Hepatocyte (in vitro differentiated cells): Measurements from ENCODE around the gene TPRN. TPM values are rescaled to one million over a fixed set of nuclear protein-coding genes. Genes with fewer than 3 reads are reported as not detected.

Experiments used
- DNase-seq: peaks from one replicate; pipeline ENCODE4 v3.0.0-alpha.2; 2016; ENCODE audit warnings: low spot score
- H2AFZ ChIP-seq: fragments of 200-600 bp; sonication (generic); 2 replicates; pipeline ENCODE4 v1.6.0; 2016; ENCODE audit warnings: antibody characterized with exemption, mild to moderate bottlenecking
- H3K27ac ChIP-seq: fragments of 200-600 bp; sonication (generic); 2 replicates; pipeline ENCODE4 v1.5.1; 2016; ENCODE audit warnings: mild to moderate bottlenecking
- H3K27me3 ChIP-seq: fragments of 200-600 bp; sonication (generic); 2 replicates; pipeline ENCODE4 v1.6.1; 2016
- H3K36me3 ChIP-seq: fragments of 200-600 bp; sonication (generic); replicated peaks from 2 replicates; pipeline ENCODE4 v1.5.1; 2016; ENCODE audit warnings: low read depth; ENCODE audit not compliant: insufficient read depth
- H3K4me1 ChIP-seq: fragments of 200-600 bp; sonication (generic); 2 replicates; pipeline ENCODE4 v1.5.1; 2016; ENCODE audit warnings: mild to moderate bottlenecking, moderate library complexity; ENCODE audit not compliant: insufficient read depth
- H3K4me2 ChIP-seq: fragments of 200-600 bp; sonication (generic); 2 replicates; pipeline ENCODE4 v1.6.0; 2016
- H3K4me3 ChIP-seq: fragments of 200-600 bp; sonication (generic); 2 replicates; pipeline ENCODE4 v1.5.1; 2016; ENCODE audit warnings: mild to moderate bottlenecking
- H3K79me2 ChIP-seq: fragments of 200-600 bp; sonication (generic); 2 replicates; pipeline ENCODE4 v1.6.0; 2017; ENCODE audit warnings: mild to moderate bottlenecking
- H3K9me2 ChIP-seq: fragments of 200-600 bp; sonication (generic); replicated peaks from 2 replicates; pipeline ENCODE4 v1.6.0; 2017; ENCODE audit warnings: mild to moderate bottlenecking; ENCODE audit not compliant: insufficient read depth
- H3K9me3 ChIP-seq: fragments of 200-600 bp; sonication (generic); 2 replicates; pipeline ENCODE4 v1.5.1; 2016; ENCODE audit warnings: low read depth, mild to moderate bottlenecking
- H4K20me1 ChIP-seq: fragments of 200-600 bp; sonication (generic); 2 replicates; pipeline ENCODE4 v1.6.0; 2016; ENCODE audit warnings: mild to moderate bottlenecking; ENCODE audit not compliant: insufficient read depth, poor library complexity, severe bottlenecking
- EZH2 ChIP-seq: fragments of 200-600 bp; sonication (generic); IDR thresholded peaks from 2 replicates; pipeline ENCODE4 v1.6.1; 2016; ENCODE audit warnings: antibody characterized with exemption, mild to moderate bottlenecking, borderline replicate concordance
- EZH2phosphoT487 ChIP-seq: fragments of 200-600 bp; sonication (generic); IDR thresholded peaks from one replicate; pipeline ENCODE4 v1.6.1; 2018; ENCODE audit warnings: antibody characterized with exemption, mild to moderate bottlenecking, low read depth, moderate library complexity; ENCODE audit not compliant: unreplicated experiment, severe bottlenecking
- WGBS: methylation state at CpG from one replicate; pipeline ENCODE4 v1.1.6; 2016; ENCODE audit warnings: low lambda C conversion rate; ENCODE audit errors: missing lambda C conversion rate; 5-methylcytosine and 5-hydroxymethylcytosine counted together
- polyA plus RNA-seq: library from polyadenylated mRNA; unstranded; fragments of >200 nt; fragmentation: Nextera tagmentation; extraction: Ambion mirVana; gene quantifications from 2 replicates; pipeline ENCODE4 v1.2.1, GENCODE V29; 2016
- total RNA-seq: library from RNA; depleted of rRNA; stranded (reverse); fragments of >200 nt; gene quantifications from 2 replicates; pipeline ENCODE4 v1.2.3, GENCODE V29; 2014
- TF ChIP-seq, protein P1 (sequence below): fragments of 200-600 bp; sonication (generic); IDR thresholded peaks from 2 replicates; pipeline ENCODE4 v1.5.1; 2016; ENCODE audit warnings: antibody characterized with exemption, mild to moderate bottlenecking; ENCODE audit not compliant: poor library complexity

TPRN gene
- total and polyA plus RNA-seq, 2 experiments from 2014 or later: 34.4 to 104 TPM

DNA sequence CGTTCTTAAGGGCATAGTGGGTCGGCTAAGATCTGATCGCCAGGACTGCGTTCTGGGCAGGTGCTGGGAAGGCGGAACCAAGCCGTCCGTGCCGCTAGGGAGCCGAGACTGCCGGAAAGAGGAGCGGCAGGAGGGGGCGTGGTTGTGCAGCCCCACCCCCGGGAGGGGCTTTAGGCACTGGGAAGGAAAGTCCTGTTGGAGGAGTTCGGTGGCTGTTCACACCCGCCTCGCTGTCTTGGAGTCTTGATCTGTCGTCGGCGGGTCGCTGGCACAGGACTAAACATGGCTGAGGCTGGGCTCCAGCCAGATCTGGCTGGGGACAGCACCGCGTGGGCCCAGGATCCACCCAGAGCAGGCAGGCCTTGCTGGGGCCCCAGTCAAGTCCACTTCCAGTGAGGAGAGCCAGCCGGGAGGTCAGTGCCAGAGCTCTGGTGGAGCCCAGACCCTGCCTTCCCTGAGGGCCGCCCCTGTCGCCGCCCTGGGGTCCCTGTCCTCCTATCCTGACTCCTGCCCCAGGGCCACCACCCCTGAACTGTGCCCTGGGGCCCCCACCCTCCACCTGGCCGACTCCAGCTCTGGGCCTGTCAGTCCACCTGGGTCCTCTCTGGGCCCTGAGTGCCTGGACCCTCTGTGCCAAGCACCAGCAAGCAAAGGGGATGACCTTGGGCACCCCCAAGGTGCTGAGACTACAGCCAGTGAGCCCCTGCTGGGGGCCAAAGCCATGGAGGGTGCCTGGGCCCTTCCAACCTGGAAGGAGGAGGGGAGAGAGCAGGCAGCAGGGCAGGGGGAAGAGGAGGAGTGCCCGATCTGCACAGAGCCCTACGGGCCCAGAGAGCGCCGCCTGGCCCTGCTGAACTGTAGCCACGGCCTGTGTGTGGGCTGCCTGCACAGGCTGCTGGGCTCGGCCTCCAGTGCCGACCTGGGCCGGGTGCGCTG is 17.0 kb upstream of the TPRN start:
- H3K79me2 ChIP-seq: no peaks in the 10 kb centered on the region
- H3K4me2 ChIP-seq: peak overlapping the region; percentile 70
- DNase-seq: peak; percentile 90
- H4K20me1 ChIP-seq: no peaks in the 10 kb centered on the region
- WGBS: 52% methylated on average over 36 of the region's 36 CpGs
- no peaks in the 10 kb centered on the region for H3K36me3 ChIP-seq
- peaks cover 24% of the 10 kb centered on the region for H3K4me1 ChIP-seq
- H2AFZ ChIP-seq: no peak overlapping the region
- H3K27ac ChIP-seq: peak overlapping the region; percentile 85
- H3K9me2 ChIP-seq: no peaks in the 10 kb centered on the region
- no peak overlapping the region for H3K4me3 ChIP-seq
- TF ChIP-seq EZH2 (no peak), EZH2phosphoT487 (no peak)
- TF ChIP-seq, protein P1, sequence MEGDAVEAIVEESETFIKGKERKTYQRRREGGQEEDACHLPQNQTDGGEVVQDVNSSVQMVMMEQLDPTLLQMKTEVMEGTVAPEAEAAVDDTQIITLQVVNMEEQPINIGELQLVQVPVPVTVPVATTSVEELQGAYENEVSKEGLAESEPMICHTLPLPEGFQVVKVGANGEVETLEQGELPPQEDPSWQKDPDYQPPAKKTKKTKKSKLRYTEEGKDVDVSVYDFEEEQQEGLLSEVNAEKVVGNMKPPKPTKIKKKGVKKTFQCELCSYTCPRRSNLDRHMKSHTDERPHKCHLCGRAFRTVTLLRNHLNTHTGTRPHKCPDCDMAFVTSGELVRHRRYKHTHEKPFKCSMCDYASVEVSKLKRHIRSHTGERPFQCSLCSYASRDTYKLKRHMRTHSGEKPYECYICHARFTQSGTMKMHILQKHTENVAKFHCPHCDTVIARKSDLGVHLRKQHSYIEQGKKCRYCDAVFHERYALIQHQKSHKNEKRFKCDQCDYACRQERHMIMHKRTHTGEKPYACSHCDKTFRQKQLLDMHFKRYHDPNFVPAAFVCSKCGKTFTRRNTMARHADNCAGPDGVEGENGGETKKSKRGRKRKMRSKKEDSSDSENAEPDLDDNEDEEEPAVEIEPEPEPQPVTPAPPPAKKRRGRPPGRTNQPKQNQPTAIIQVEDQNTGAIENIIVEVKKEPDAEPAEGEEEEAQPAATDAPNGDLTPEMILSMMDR: no peak
- H3K27me3 ChIP-seq: no peaks in the 10 kb centered on the region
- H3K9me3 ChIP-seq: no peaks in the 10 kb centered on the region

DNA sequence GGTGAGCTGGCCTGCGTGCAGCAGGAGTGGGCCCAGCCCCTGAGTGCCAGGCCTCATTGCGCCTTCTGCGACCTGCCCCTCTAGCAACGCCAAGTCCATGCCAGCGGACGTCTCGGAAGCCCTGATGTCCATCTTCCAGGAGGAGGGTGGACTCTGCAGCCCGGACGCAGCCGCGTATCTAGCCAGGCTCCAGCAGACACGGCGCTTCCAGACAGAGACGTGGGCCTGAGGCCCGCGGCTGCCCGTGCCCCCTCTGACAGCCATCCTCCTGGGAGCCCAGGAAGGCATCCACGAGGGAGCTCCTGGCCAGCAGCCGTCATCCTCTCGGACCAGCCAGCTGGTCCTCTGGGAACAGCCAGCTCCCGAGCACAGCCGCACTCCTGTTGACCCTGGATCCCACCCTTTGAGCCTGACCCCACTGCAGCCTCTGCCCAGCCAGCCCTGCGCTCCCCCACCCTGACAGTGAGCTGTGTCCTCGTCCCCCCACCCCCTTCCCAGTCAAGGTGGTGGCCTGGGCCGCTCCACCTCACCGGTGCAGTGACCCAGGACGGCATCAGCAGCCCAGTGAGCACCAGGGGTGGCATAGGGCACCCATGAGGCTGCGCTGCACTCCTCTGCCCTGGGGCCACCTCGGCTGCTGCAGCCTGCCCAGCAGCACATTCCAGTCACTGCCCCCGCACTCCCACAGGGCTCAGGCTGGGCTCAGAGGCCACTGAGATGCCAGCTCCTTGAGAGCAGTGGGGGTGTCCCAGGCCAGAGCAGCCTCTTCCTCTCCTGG is 15.8 kb upstream of the TPRN start:
- Histone ChIP-seq H2AFZ (no peak overlapping the region), H3K79me2 (no peaks in the 10 kb centered on the region), H4K20me1 (no peaks in the 10 kb centered on the region), H3K4me3 (no peak overlapping the region), H3K27ac (no peak overlapping the region), H3K9me3 (no peaks in the 10 kb centered on the region), H3K9me2 (no peaks in the 10 kb centered on the region), H3K4me2 (peak overlapping the region; percentile 70), H3K4me1 (peaks cover 22% of the 10 kb centered on the region), H3K27me3 (no peaks in the 10 kb centered on the region), H3K36me3 (no peaks in the 10 kb centered on the region)
- DNase-seq: no peak
- TF ChIP-seq, protein P1: no peak
- TF ChIP-seq EZH2 (no peak), EZH2phosphoT487 (no peak)
- 94% methylated on average over 21 of the region's 30 CpGs for WGBS

DNA sequence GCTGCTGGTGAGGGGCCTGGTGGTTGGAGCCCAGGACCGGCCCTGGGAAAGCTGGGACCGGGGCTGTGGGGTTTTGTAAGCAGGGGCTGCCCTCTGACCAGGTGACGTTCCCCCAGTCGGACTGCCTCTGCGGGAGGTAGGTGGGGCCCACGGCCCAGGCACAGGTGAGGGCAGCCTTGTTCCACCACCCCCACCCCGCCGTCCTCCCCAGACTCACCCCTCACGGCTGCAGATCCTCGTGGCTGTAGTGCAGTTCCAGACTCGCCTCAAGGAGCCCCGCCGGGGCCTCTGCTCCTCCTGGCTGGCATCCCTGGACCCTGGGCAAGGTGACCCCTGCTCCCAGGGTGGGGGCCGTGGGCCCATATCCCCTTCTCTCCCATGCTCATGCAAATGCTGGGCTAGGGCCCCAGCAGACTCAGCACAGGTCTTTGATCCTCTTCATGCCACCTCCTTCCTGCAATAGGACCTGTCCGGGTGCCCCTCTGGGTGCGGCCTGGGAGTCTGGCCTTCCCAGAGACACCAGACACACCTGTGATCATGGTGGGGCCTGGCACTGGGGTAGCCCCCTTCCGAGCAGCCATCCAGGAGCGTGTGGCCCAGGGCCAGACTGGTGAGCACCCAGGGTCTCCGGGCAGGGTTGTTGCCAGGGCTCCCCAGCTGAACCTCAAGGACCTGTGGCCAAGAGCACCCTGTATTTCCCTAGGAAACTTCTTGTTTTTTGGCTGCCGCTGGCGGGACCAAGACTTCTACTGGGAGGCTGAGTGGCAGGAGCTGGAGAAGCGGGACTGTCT is 14.8 kb upstream of the TPRN start:
- 96% methylated on average over 18 of the region's 22 CpGs for whole genome bisulfite sequencing
- H4K20me1 ChIP-seq: no peaks in the 10 kb centered on the region
- H3K27me3 ChIP-seq: no peaks in the 10 kb centered on the region
- TF ChIP-seq, protein P1: no peak
- TF ChIP-seq EZH2 (no peak), EZH2phosphoT487 (no peak)
- H3K4me3 ChIP-seq: no peak overlapping the region
- DNase-seq: no peak
- no peak overlapping the region for H3K4me2 ChIP-seq
- H3K9me3 ChIP-seq: no peaks in the 10 kb centered on the region
- H3K36me3 ChIP-seq: no peaks in the 10 kb centered on the region
- no peak overlapping the region for H3K27ac ChIP-seq
- H3K79me2 ChIP-seq: no peaks in the 10 kb centered on the region
- no peak overlapping the region for H2AFZ ChIP-seq
- H3K9me2 ChIP-seq: no peaks in the 10 kb centered on the region
- H3K4me1 ChIP-seq: peaks cover 22% of the 10 kb centered on the region
